GM23248 (cell line): Measurements from ENCODE around the gene PCGF2. TPM values are rescaled to one million over a fixed set of nuclear protein-coding genes. Genes with fewer than 3 reads are reported as not detected.

ENCODE experiments used
- DNase-seq: peaks from one replicate; pipeline ENCODE4 v3.0.0-alpha.2; 2015
- H2AFZ ChIP-seq: fragments of 200-600 bp; sonication (generic); 2 replicates; pipeline ENCODE4 v1.6.1; 2016; ENCODE audit warnings: antibody characterized with exemption
- H3F3A ChIP-seq: fragments of 200-600 bp; sonication (generic); 2 replicates; pipeline ENCODE4 v1.6.1; 2016; ENCODE audit warnings: mild to moderate bottlenecking, antibody characterized with exemption, mixed run types; ENCODE audit not compliant: insufficient read depth
- H3K27ac ChIP-seq: fragments of 200-600 bp; sonication (generic); 2 replicates; pipeline ENCODE4 v1.5.1; 2016; ENCODE audit warnings: mild to moderate bottlenecking
- H3K27me3 ChIP-seq: fragments of 200-600 bp; sonication (generic); replicated peaks from 2 replicates; pipeline ENCODE4 v1.6.1; 2016; ENCODE audit warnings: mild to moderate bottlenecking; ENCODE audit not compliant: insufficient read depth
- H3K36me3 ChIP-seq: fragments of 200-600 bp; sonication (generic); 2 replicates; pipeline ENCODE4 v1.6.1; 2016; ENCODE audit warnings: low read depth, mild to moderate bottlenecking
- H3K4me1 ChIP-seq: fragments of 200-600 bp; sonication (generic); 2 replicates; pipeline ENCODE4 v1.6.1; 2016; ENCODE audit warnings: mild to moderate bottlenecking; ENCODE audit not compliant: insufficient read depth
- H3K4me2 ChIP-seq: fragments of 200-600 bp; sonication (generic); one replicate; pipeline ENCODE4 v1.6.1; 2016; ENCODE audit warnings: mild to moderate bottlenecking; ENCODE audit not compliant: unreplicated experiment
- H3K4me3 ChIP-seq: fragments of 200-600 bp; sonication (generic); 2 replicates; pipeline ENCODE4 v1.5.1; 2016; ENCODE audit warnings: mild to moderate bottlenecking
- H3K79me2 ChIP-seq: fragments of 200-600 bp; sonication (generic); 2 replicates; pipeline ENCODE4 v1.6.1; 2016; ENCODE audit warnings: mild to moderate bottlenecking; ENCODE audit not compliant: insufficient read depth
- H3K9ac ChIP-seq: fragments of 200-600 bp; sonication (generic); 2 replicates; pipeline ENCODE4 v1.6.1; 2016; ENCODE audit warnings: mild to moderate bottlenecking
- H3K9me2 ChIP-seq: fragments of 200-600 bp; sonication (generic); 2 replicates; pipeline ENCODE4 v1.6.1; 2016; ENCODE audit warnings: mixed run types, mild to moderate bottlenecking, moderate library complexity; ENCODE audit not compliant: insufficient read depth
- H3K9me3 ChIP-seq: fragments of 200-600 bp; sonication (generic); one replicate; pipeline ENCODE4 v1.6.1; 2017; ENCODE audit warnings: low read depth
- H4K20me1 ChIP-seq: fragments of 200-600 bp; sonication (generic); 2 replicates; pipeline ENCODE4 v1.6.0; 2016; ENCODE audit not compliant: insufficient read depth
- EZH2 ChIP-seq: fragments of 200-600 bp; sonication (generic); IDR thresholded peaks from 2 replicates; pipeline ENCODE4 v1.6.1; 2018; ENCODE audit warnings: antibody characterized with exemption, mild to moderate bottlenecking; ENCODE audit not compliant: insufficient read depth, poor library complexity, severe bottlenecking
- EZH2phosphoT487 ChIP-seq: fragments of 200-600 bp; sonication (generic); IDR thresholded peaks from 2 replicates; pipeline ENCODE4 v1.6.1; 2018; ENCODE audit warnings: antibody characterized with exemption, moderate library complexity, mild to moderate bottlenecking, low read depth; ENCODE audit not compliant: insufficient read depth
- WGBS, 2 experiments: methylation state at CpG; one replicate each; pipeline ENCODE4 v1.1.6; 2015 to 2017; ENCODE audit warnings: low lambda C conversion rate in 2 of 2, low coverage in 1 of 2; ENCODE audit errors: missing lambda C conversion rate in 2 of 2; 5-methylcytosine and 5-hydroxymethylcytosine counted together
- in situ Hi-C: fragments of 300-500 bp; cut with MboI; formaldehyde crosslinking; loops from 2 replicates; pipeline ENCODE4 v1.15.0; 2020
- polyA plus RNA-seq: library from polyadenylated mRNA; unstranded; fragments of >200 nt; fragmentation: Nextera tagmentation; extraction: Ambion mirVana; gene quantifications from 2 replicates; pipeline ENCODE4 v1.2.1, GENCODE V29; 2016
- total RNA-seq: library from RNA; depleted of rRNA; stranded (reverse); fragments of >200 nt; shearing (Covaris generic); gene quantifications from 2 replicates; pipeline ENCODE4 v1.2.3, GENCODE V29; 2014

Gene PCGF2
- total and polyA plus RNA-seq, 2 experiments from 2014 or later = 3.8 to 4.6 TPM

DNA sequence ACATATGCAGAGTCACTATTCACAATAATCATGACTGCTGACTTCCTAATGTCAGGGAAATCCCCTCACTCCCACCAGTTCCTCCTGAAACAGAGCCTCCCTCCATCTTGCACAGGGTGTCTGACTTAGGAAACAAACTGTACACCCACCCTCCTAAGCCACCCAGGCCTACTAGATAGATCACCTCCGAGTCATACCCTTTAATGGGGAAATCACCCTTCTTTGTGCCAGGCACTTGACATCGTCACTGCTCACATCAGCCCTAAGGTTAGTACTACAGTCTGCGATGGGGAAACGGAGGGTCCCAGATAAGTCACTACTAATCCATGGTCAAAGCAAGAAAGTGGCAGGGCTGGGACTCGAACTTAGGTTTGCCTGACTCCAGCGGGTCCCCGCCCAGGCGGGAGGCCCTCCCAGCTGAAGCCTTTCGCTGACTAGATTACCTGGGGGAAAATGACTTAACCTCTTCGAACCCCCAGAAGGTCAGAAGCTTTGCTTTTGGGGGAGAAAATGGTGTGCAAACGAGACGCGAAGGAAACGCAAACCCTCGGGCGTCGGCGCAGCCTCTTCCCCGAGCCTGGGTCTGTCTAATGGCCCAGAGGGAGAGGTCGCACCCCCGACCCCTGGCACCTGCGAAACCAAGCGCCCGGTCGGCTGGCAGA is 46.5 kb downstream of the PCGF2 start:
- Histone ChIP-seq H3K4me3 (peak overlapping the region; percentile 90), H3K79me2 (peaks cover 8% of the 10 kb centered on the region; the same call in 1 of the 2 replicates), H3K36me3 (no peaks in the 10 kb centered on the region), H3K27ac (peak overlapping the region; percentile 38), H3K27me3 (no peaks in the 10 kb centered on the region), H3K4me1 (peaks cover 15% of the 10 kb centered on the region; the same call in 1 of the 2 replicates), H3K9ac (peak overlapping the region; percentile 87), H3K9me2 (no peaks in the 10 kb centered on the region), H3F3A (peaks cover 8% of the 10 kb centered on the region; the same call in 1 of the 2 replicates), H2AFZ (peak overlapping the region; percentile 88), H3K4me2 (peak overlapping the region; percentile 78), H3K9me3 (no peaks in the 10 kb centered on the region), H4K20me1 (no peaks in the 10 kb centered on the region)
- 2 to 3% methylated on average over 22 to 23 of the region's 25 CpGs for WGBS, 2 experiments
- in situ Hi-C loops = no loop called here
- peak; percentile 64 for DNase-seq
- TF ChIP-seq EZH2phosphoT487 (no peak), EZH2 (no peak)

- Histone ChIP-seq H4K20me1 (no peaks in the 10 kb centered on the region), H3K9me3 (no peaks in the 10 kb centered on the region), H3F3A (peaks cover 8% of the 10 kb centered on the region; the same call in 1 of the 2 replicates), H2AFZ (no peak overlapping the region), H3K4me2 (no peak overlapping the region), H3K4me3 (no peak overlapping the region), H3K27me3 (no peaks in the 10 kb centered on the region), H3K27ac (no peak overlapping the region), H3K9ac (no peak overlapping the region), H3K9me2 (no peaks in the 10 kb centered on the region), H3K36me3 (no peaks in the 10 kb centered on the region), H3K4me1 (peaks cover 21% of the 10 kb centered on the region; the same call in 1 of the 2 replicates), H3K79me2 (no peaks in the 10 kb centered on the region)
- TF ChIP-seq EZH2 = no peak
- TF ChIP-seq EZH2phosphoT487 = no peak
- in situ Hi-C loops = no loop called here
- WGBS, 2 experiments = 94% methylated on average over 5 of the region's 5 CpGs
- no peak for DNase-seq
These were observed 49.4 kb downstream of the PCGF2 start for GRCh38 chr17:38698760-38699159.

- no peak for TF ChIP-seq EZH2
- no peak for TF ChIP-seq EZH2phosphoT487
- Histone ChIP-seq H3K4me2 (no peak overlapping the region), H3K9me2 (no peaks in the 10 kb centered on the region), H2AFZ (no peak overlapping the region), H3K36me3 (no peaks in the 10 kb centered on the region), H3K4me3 (no peak overlapping the region), H4K20me1 (no peaks in the 10 kb centered on the region), H3K9me3 (no peaks in the 10 kb centered on the region), H3K27me3 (no peaks in the 10 kb centered on the region), H3K4me1 (peaks cover 18% of the 10 kb centered on the region; the same call in 1 of the 2 replicates), H3K79me2 (no peaks in the 10 kb centered on the region), H3F3A (no peaks in the 10 kb centered on the region), H3K9ac (no peak overlapping the region), H3K27ac (no peak overlapping the region)
- 69 to 73% methylated on average over 4 of the region's 4 CpGs for WGBS, 2 experiments
- DNase-seq = no peak
- in situ Hi-C loops = no loop called here
These were observed 50.9 kb downstream of the PCGF2 start for GRCh38 chr17:38697061-38697820.

DNA sequence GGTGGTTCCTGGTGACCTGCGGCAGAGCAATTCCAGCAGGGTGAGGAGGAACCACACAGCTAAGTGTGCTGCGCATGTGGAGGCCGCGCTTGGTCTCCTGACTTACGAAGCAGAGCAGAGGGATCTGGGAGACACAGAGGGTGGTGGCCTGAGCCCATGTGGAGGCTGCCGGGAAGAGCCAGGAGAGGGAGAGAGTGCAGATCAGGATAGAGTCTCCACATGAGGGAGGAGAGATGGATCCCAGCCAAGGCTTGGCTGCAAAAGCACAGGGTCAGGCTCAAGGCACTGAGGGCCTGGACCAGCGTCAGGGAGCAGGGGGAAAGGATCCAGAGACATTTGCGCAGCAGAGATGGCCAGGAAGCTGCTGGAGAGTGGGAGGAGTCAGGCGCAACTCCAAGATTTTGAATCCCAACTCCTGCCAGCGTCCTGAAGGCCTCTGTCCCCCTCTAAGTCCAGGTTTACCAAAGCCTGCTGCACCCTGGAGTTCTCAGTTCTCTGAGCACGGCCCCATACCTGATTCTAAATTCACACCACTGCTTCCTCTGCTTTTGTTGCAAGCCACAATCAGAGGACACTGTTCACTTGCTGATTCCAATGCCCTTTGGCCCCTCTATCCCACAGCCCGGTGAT is 54.3 kb downstream of the PCGF2 start:
- Histone ChIP-seq H3K9me2 (no peaks in the 10 kb centered on the region), H2AFZ (peak overlapping the region; percentile 78), H4K20me1 (no peaks in the 10 kb centered on the region), H3K9ac (no peak overlapping the region), H3K79me2 (no peaks in the 10 kb centered on the region), H3K9me3 (no peaks in the 10 kb centered on the region), H3K27me3 (no peaks in the 10 kb centered on the region), H3K4me2 (no peak overlapping the region), H3F3A (no peaks in the 10 kb centered on the region), H3K4me1 (peaks cover 9% of the 10 kb centered on the region; the same call in 1 of the 2 replicates), H3K27ac (no peak overlapping the region), H3K4me3 (no peak overlapping the region), H3K36me3 (no peaks in the 10 kb centered on the region)
- WGBS, 2 experiments = 19 to 24% methylated on average over 12 of the region's 12 CpGs
- DNase-seq = peak; percentile 53
- in situ Hi-C loops = no loop called here
- no peak for TF ChIP-seq EZH2phosphoT487
- TF ChIP-seq EZH2 = no peak
